ENCODE measurements around the gene IL23R. TPM values are rescaled to one million over a fixed set of nuclear protein-coding genes. Genes with fewer than 3 reads are reported as not detected.

Gene IL23R
- total and polyA plus RNA-seq, 2 donors (not counting 3 experiments of a cell fraction or from before 2014, with no cell fraction given) = not detected

- no peak overlapping the region for H2AFZ ChIP-seq (ENCODE audit: low read depth, low read length)
- H3K36me3 ChIP-seq (ENCODE audit: control insufficient read depth in 2 of 2, extremely low read depth in 1 of 2, insufficient read depth in 2 of 2, low read length in 2 of 2) = no peaks in the 10 kb centered on the region
- no peaks in the 10 kb centered on the region for H4K20me1 ChIP-seq (replicated peaks; ENCODE audit: control insufficient read depth, extremely low read depth, insufficient read depth, low read length)
- H3K4me1 ChIP-seq (ENCODE audit: control insufficient read depth, extremely low read depth, insufficient read depth, low read length) = no peaks in the 10 kb centered on the region
- no peak overlapping the region for H3K4me3 ChIP-seq (replicated peaks in 1 of 3; ENCODE audit: insufficient read depth in 1 of 3, low read depth in 1 of 3, low read length in 3 of 3)
- H3K9me1 ChIP-seq (replicated peaks; ENCODE audit: control insufficient read depth, extremely low read depth, insufficient read depth, low read length) = no peaks in the 10 kb centered on the region
- FAIRE-seq (no peak), DNase-seq (ENCODE audit: low read depth, low spot score) (no peak)
- no peaks in the 10 kb centered on the region for H3K9me3 ChIP-seq (replicated peaks; ENCODE audit: control insufficient read depth, insufficient read depth, low read length)
- no peak overlapping the region for H3K9ac ChIP-seq (replicated peaks; ENCODE audit: extremely low read depth, insufficient read depth, low read length)
- TF ChIP-seq CTCF (IDR thresholded peaks at IDR 0.05; ENCODE audit: extremely low read depth in 1 of 2, insufficient read depth in 1 of 2, low read depth in 1 of 2, low read length in 2 of 2) (no peak), POLR2AphosphoS5 (IDR thresholded peaks at IDR 0.05; ENCODE audit: insufficient read depth, low read depth, low read length) (no peak)
- H3K79me2 ChIP-seq (ENCODE audit: control insufficient read depth, insufficient read depth, low read length) = no peaks in the 10 kb centered on the region
- CTCF ChIA-PET = interaction anchor here (0.8 to 7.5 kb wide), 10 partner anchors 9 to 285 kb away, joined by 3 to 262 read pairs (median 20); no protein-coding TSS in a partner anchor
- peaks cover 0 to 4% of the 10 kb centered on the region in 2 experiments for H3K27me3 ChIP-seq (ENCODE audit: control insufficient read depth in 2 of 2, insufficient read depth in 2 of 2, low read length in 2 of 2)
- dilution Hi-C loops (cut with MboI; ENCODE audit: extremely low pct_ligation_motif_present, low sequenced_read_pairs) (no loop called here), intact Hi-C loops (cut with micrococcal nuclease) (no loop called here)
- H3K27ac ChIP-seq (ENCODE audit: insufficient read depth, low read depth, low read length) = no peak overlapping the region
- POLR2A ChIA-PET = no interaction called here
- H3K4me2 ChIP-seq (ENCODE audit: insufficient read depth, low read length) = no peak overlapping the region
- BruUV-seq (replicated peaks) = no TSS peak
Measured at GRCh38 chr1:67216401-67216800, 50.1 kb downstream of the IL23R start.

GRCh38 chr1:67217417-67217816 lies 51.2 kb downstream of the IL23R start:
- Histone ChIP-seq H3K4me1 (ENCODE audit: control insufficient read depth, extremely low read depth, insufficient read depth, low read length) (no peaks in the 10 kb centered on the region), H3K27me3 (ENCODE audit: control insufficient read depth in 2 of 2, insufficient read depth in 2 of 2, low read length in 2 of 2) (peaks cover 0 to 2% of the 10 kb centered on the region in 2 experiments), H3K36me3 (ENCODE audit: control insufficient read depth in 2 of 2, extremely low read depth in 1 of 2, insufficient read depth in 2 of 2, low read length in 2 of 2) (no peaks in the 10 kb centered on the region), H3K9me1 (replicated peaks; ENCODE audit: control insufficient read depth, extremely low read depth, insufficient read depth, low read length) (no peaks in the 10 kb centered on the region), H2AFZ (ENCODE audit: low read depth, low read length) (no peak overlapping the region), H3K79me2 (ENCODE audit: control insufficient read depth, insufficient read depth, low read length) (no peaks in the 10 kb centered on the region), H3K9ac (replicated peaks; ENCODE audit: extremely low read depth, insufficient read depth, low read length) (no peak overlapping the region), H3K4me2 (ENCODE audit: insufficient read depth, low read length) (no peak overlapping the region), H3K4me3 (replicated peaks in 1 of 3; ENCODE audit: insufficient read depth in 1 of 3, low read depth in 1 of 3, low read length in 3 of 3) (no peak overlapping the region), H4K20me1 (replicated peaks; ENCODE audit: control insufficient read depth, extremely low read depth, insufficient read depth, low read length) (no peaks in the 10 kb centered on the region), H3K27ac (ENCODE audit: insufficient read depth, low read depth, low read length) (no peak overlapping the region), H3K9me3 (replicated peaks; ENCODE audit: control insufficient read depth, insufficient read depth, low read length) (no peaks in the 10 kb centered on the region)
- TF ChIP-seq JUN (IDR thresholded peaks at IDR 0.05; ENCODE audit: borderline replicate concordance, insufficient read depth, insufficient read length, low read depth) (no peak), EZH2 (IDR thresholded peaks at IDR 0.05; ENCODE audit: borderline replicate concordance, low read depth, low read length, severe bottlenecking) (no peak), GATA2 (IDR thresholded peaks at IDR 0.05; ENCODE audit: insufficient read depth, insufficient read length, low read depth, low read length) (no peak), FOS (IDR thresholded peaks at IDR 0.05; ENCODE audit: borderline replicate concordance, insufficient read depth, low read length) (no peak), POLR2AphosphoS5 (IDR thresholded peaks at IDR 0.05; ENCODE audit: insufficient read depth, low read depth, low read length) (no peak), CTCF (IDR thresholded peaks at IDR 0.05; ENCODE audit: extremely low read depth in 1 of 2, insufficient read depth in 1 of 2, low read depth in 1 of 2, low read length in 2 of 2) (no peak)
- no peak for FAIRE-seq
- intact Hi-C loops (cut with micrococcal nuclease) (no loop called here), dilution Hi-C loops (cut with MboI; ENCODE audit: extremely low pct_ligation_motif_present, low sequenced_read_pairs) (no loop called here)
- ChIA-PET CTCF (interaction anchor here (1.4 kb wide), 1 partner anchor 116 kb away, joined by 4 read pairs; no protein-coding TSS in a partner anchor), POLR2A (no interaction called here)
- no TSS peak for BruUV-seq (replicated peaks)
- DNase-seq (ENCODE audit: low read depth, low spot score) = no peak
